Activated naive CD4-positive, alpha-beta T cell treated with anti-CD3 and anti-CD28 coated beads, Interleukin-2, amount 50 U/mL, for 24 hours (primary cell): ENCODE data around the gene MAPK6.
"Not testable (repeated sequence)": the region's sequence is repeated elsewhere in the genome, so short reads cannot be mapped to it uniquely, and the experiment has no call there.

Source experiments
- H3K27ac Mint-ChIP-seq: one replicate; pipeline ENCODE4 v1.8.0; 2021; ENCODE audit warnings: mild to moderate bottlenecking, mixed read lengths
- H3K27me3 Mint-ChIP-seq: one replicate; pipeline ENCODE4 v1.8.0; 2021; ENCODE audit warnings: mixed read lengths
- H3K36me3 Mint-ChIP-seq: one replicate; pipeline ENCODE4 v1.8.0; 2021; ENCODE audit warnings: mixed read lengths
- H3K4me1 Mint-ChIP-seq: one replicate; pipeline ENCODE4 v1.8.0; 2021; ENCODE audit warnings: mixed read lengths
- H3K4me3 Mint-ChIP-seq: one replicate; pipeline ENCODE4 v1.8.0; 2021; ENCODE audit warnings: mild to moderate bottlenecking, mixed read lengths
- H3K9me3 Mint-ChIP-seq: one replicate; pipeline ENCODE4 v1.8.0; 2021; ENCODE audit warnings: mixed read lengths

The MAPK6 gene

GRCh38 chr15:52021128-52021671 lies 2.2 kb downstream of the MAPK6 start:
- peaks cover 48% of the 10 kb centered on the region for H3K4me1 Mint-ChIP-seq
- H3K4me3 Mint-ChIP-seq, result peak overlapping the region; percentile 99
- H3K27me3 Mint-ChIP-seq, result no peaks in the 10 kb centered on the region
- H3K36me3 Mint-ChIP-seq, result peaks cover 4% of the 10 kb centered on the region
- no peaks in the 10 kb centered on the region for H3K9me3 Mint-ChIP-seq
- peak overlapping the region; percentile 85 for H3K27ac Mint-ChIP-seq

GRCh38 chr15:52021892-52022540 lies 3.0 kb downstream of the MAPK6 start:
- H3K4me1 Mint-ChIP-seq, result peaks cover 53% of the 10 kb centered on the region
- H3K27ac Mint-ChIP-seq, result peak overlapping the region; percentile 24
- peaks cover 4% of the 10 kb centered on the region for H3K36me3 Mint-ChIP-seq
- H3K27me3 Mint-ChIP-seq, result no peaks in the 10 kb centered on the region
- H3K9me3 Mint-ChIP-seq, result no peaks in the 10 kb centered on the region
- peak overlapping the region; percentile 99 for H3K4me3 Mint-ChIP-seq

- peaks cover 5% of the 10 kb centered on the region for H3K36me3 Mint-ChIP-seq
- peak overlapping the region; percentile 62 for H3K27ac Mint-ChIP-seq
- peak overlapping the region; percentile 33 for H3K4me3 Mint-ChIP-seq
Observed at GRCh38 chr15:52023169-52023922, 4.3 kb downstream of the MAPK6 start.

GRCh38 chr15:52028431-52029093 lies 9.5 kb downstream of the MAPK6 start:
- no peak overlapping the region for H3K27ac Mint-ChIP-seq
- H3K4me3 Mint-ChIP-seq, result no peak overlapping the region
- no peaks in the 10 kb centered on the region for H3K9me3 Mint-ChIP-seq
- H3K36me3 Mint-ChIP-seq, result peaks cover 12% of the 10 kb centered on the region
- peaks cover 39% of the 10 kb centered on the region for H3K4me1 Mint-ChIP-seq
- no peaks in the 10 kb centered on the region for H3K27me3 Mint-ChIP-seq

More at GRCh38 chr15:52023169-52023922, 4.3 kb downstream of the MAPK6 start:
- H3K27me3 Mint-ChIP-seq, result no peaks in the 10 kb centered on the region
- peaks cover 56% of the 10 kb centered on the region for H3K4me1 Mint-ChIP-seq
- no peaks in the 10 kb centered on the region for H3K9me3 Mint-ChIP-seq

GRCh38 chr15:52030010-52030409 lies 11.0 kb downstream of the MAPK6 start:
- Mint-ChIP-seq H3K4me3 (no peak overlapping the region), H3K4me1 (peaks cover 47% of the 10 kb centered on the region), H3K27ac (peak overlapping the region; percentile 9), H3K27me3 (no peaks in the 10 kb centered on the region), H3K9me3 (no peaks in the 10 kb centered on the region), H3K36me3 (peaks cover 18% of the 10 kb centered on the region)

- Mint-ChIP-seq H3K9me3 (no peaks in the 10 kb centered on the region), H3K36me3 (peaks cover 18% of the 10 kb centered on the region), H3K4me1 (peaks cover 40% of the 10 kb centered on the region), H3K27ac (no peak overlapping the region), H3K27me3 (no peaks in the 10 kb centered on the region), H3K4me3 (no peak overlapping the region)
Observed at GRCh38 chr15:52031556-52031955, 12.5 kb downstream of the MAPK6 start.

- peaks cover 13% of the 10 kb centered on the region for H3K36me3 Mint-ChIP-seq
- H3K4me3 Mint-ChIP-seq, result peak overlapping the region; percentile 2
- H3K27me3 Mint-ChIP-seq, result no peaks in the 10 kb centered on the region
- H3K27ac Mint-ChIP-seq, result peak overlapping the region; percentile 53
- peaks cover 75% of the 10 kb centered on the region for H3K4me1 Mint-ChIP-seq
- no peaks in the 10 kb centered on the region for H3K9me3 Mint-ChIP-seq
Observed at GRCh38 chr15:52037889-52038505, 19.0 kb downstream of the MAPK6 start.

GRCh38 chr15:52039925-52040781 lies 21.1 kb downstream of the MAPK6 start:
- H3K9me3 Mint-ChIP-seq, result no peaks in the 10 kb centered on the region
- H3K27ac Mint-ChIP-seq, result peak overlapping the region; percentile 86
- no peaks in the 10 kb centered on the region for H3K27me3 Mint-ChIP-seq
- peak overlapping the region; percentile 9 for H3K4me3 Mint-ChIP-seq
- H3K4me1 Mint-ChIP-seq, result peaks cover 72% of the 10 kb centered on the region
- peaks cover 4% of the 10 kb centered on the region for H3K36me3 Mint-ChIP-seq

- H3K4me3 Mint-ChIP-seq, result no peak overlapping the region
- peak overlapping the region; percentile 20 for H3K27ac Mint-ChIP-seq
- H3K9me3 Mint-ChIP-seq, result no peaks in the 10 kb centered on the region
- peaks cover 84% of the 10 kb centered on the region for H3K4me1 Mint-ChIP-seq
- peaks cover 10% of the 10 kb centered on the region for H3K36me3 Mint-ChIP-seq
- no peaks in the 10 kb centered on the region for H3K27me3 Mint-ChIP-seq
Observed at GRCh38 chr15:52042051-52042851, 23.2 kb downstream of the MAPK6 start.

- H3K9me3 Mint-ChIP-seq, H3K27me3 Mint-ChIP-seq: not testable (repeated sequence)
- peaks cover 18% of the 10 kb centered on the region for H3K36me3 Mint-ChIP-seq
- H3K4me1 Mint-ChIP-seq, result peaks cover 58% of the 10 kb centered on the region
- peak overlapping the region; percentile 97 for H3K27ac Mint-ChIP-seq
- H3K4me3 Mint-ChIP-seq, result peak overlapping the region; percentile 83
Observed at GRCh38 chr15:52045795-52046298, 26.8 kb downstream of the MAPK6 start.

- not testable (repeated sequence) for H3K27me3 Mint-ChIP-seq
- peak overlapping the region; percentile 83 for H3K4me3 Mint-ChIP-seq
- peaks cover 50% of the 10 kb centered on the region for H3K4me1 Mint-ChIP-seq
Observed at GRCh38 chr15:52046552-52046951, 27.5 kb downstream of the MAPK6 start.

GRCh38 chr15:52050416-52050815 lies 31.4 kb downstream of the MAPK6 start:
- peaks cover 22% of the 10 kb centered on the region for H3K36me3 Mint-ChIP-seq
- no peaks in the 10 kb centered on the region for H3K9me3 Mint-ChIP-seq
- peaks cover 24% of the 10 kb centered on the region for H3K4me1 Mint-ChIP-seq
- no peak overlapping the region for H3K4me3 Mint-ChIP-seq
- H3K27ac Mint-ChIP-seq, result no peak overlapping the region
- no peaks in the 10 kb centered on the region for H3K27me3 Mint-ChIP-seq

More at GRCh38 chr15:52046552-52046951, 27.5 kb downstream of the MAPK6 start:
- H3K27ac Mint-ChIP-seq, result peak overlapping the region; percentile 97
- not testable (repeated sequence) for H3K9me3 Mint-ChIP-seq
- H3K36me3 Mint-ChIP-seq, result peaks cover 20% of the 10 kb centered on the region

GRCh38 chr15:52052066-52052935 lies 33.3 kb downstream of the MAPK6 start:
- H3K9me3 Mint-ChIP-seq, result no peaks in the 10 kb centered on the region
- peaks cover 17% of the 10 kb centered on the region for H3K36me3 Mint-ChIP-seq
- H3K4me1 Mint-ChIP-seq, result peaks cover 8% of the 10 kb centered on the region
- H3K27me3 Mint-ChIP-seq, result no peaks in the 10 kb centered on the region
- no peak overlapping the region for H3K4me3 Mint-ChIP-seq
- H3K27ac Mint-ChIP-seq, result no peak overlapping the region
